ENCODE measurements around the gene ITPKC. TPM values are rescaled to one million over a fixed set of nuclear protein-coding genes. Genes with fewer than 3 reads are reported as not detected.
A peak's percentile ranks its signal among the peaks of the same experiment; 100 is the strongest.

The ITPKC gene
- total and polyA plus RNA-seq, 9 of the 15 experiments (the other 6 are each of a cell fraction or from before 2014, with no cell fraction given): 0.08 to 9.3 (median 5.8) TPM

DNA sequence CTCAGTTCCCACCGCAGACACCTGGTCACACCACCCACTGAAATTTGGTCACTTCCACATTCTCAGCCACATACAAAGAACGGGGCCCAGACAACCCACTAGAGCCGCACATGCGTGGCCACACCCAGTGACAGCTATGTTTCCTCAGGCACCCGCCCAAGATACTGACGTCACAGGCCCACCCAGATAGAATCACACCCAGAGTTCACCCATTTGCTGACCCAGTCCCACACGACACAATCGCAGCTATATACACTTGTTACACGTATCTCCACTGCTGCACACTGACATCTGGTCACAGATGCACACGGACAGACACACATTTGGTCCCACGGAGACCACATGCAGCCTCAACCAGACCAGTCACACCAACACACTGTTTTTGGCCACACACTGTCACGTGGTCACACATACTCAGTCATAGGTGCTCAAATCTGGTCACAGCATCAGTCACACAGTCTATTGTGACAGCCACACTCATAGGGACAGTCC is 29.3 kb upstream of the ITPKC start (continued):
- TF ChIP-seq, protein P1, sequence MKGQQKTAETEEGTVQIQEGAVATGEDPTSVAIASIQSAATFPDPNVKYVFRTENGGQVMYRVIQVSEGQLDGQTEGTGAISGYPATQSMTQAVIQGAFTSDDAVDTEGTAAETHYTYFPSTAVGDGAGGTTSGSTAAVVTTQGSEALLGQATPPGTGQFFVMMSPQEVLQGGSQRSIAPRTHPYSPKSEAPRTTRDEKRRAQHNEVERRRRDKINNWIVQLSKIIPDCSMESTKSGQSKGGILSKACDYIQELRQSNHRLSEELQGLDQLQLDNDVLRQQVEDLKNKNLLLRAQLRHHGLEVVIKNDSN (CRISPR knock-in tag; IDR thresholded peaks at IDR 0.05): peak; percentile 92
- TF ChIP-seq NRF1 (conservative IDR thresholded peaks at IDR 0.05 in 1 of 2, IDR thresholded peaks at IDR 0.05 in 1 of 2) (peak; percentile 92 to 93), HMGXB4 (CRISPR knock-in tag; IDR thresholded peaks at IDR 0.05) (0 out of 2 replicates have a peak, but pooled peaks have one; percentile 23), KHSRP (IDR thresholded peaks at IDR 0.05) (0 out of 2 replicates have a peak, but pooled peaks have one; percentile 48), FOSL1 (tag; conservative IDR thresholded peaks at IDR 0.05) (0 out of 2 replicates have a peak, but pooled peaks have one; percentile 12), MCM2 (IDR thresholded peaks at IDR 0.05; ENCODE audit: low read depth) (no peak), ZNF592 (IDR thresholded peaks at IDR 0.05) (peak; percentile 69; the same call in 1 of the 2 replicates), MYC (IDR thresholded peaks at IDR 0.05; ENCODE audit: low read depth, low read length) (peak; percentile 60; the same call in 1 of the 2 replicates), MYC (CRISPR knock-in tag; IDR thresholded peaks at IDR 0.05; ENCODE audit: borderline replicate concordance, low read depth) (no peak), EZH2 (IDR thresholded peaks at IDR 0.05; ENCODE audit: borderline replicate concordance, low read depth, low read length) (no peak), JUND (IDR thresholded peaks at IDR 0.05; ENCODE audit: borderline replicate concordance, low read depth, low read length) (peak; percentile 50; the same call in 1 of the 2 replicates), JUND (tag; IDR thresholded peaks at IDR 0.05; ENCODE audit: borderline replicate concordance, low read depth, low read length) (peak; percentile 72; the same call in 2 of the 3 replicates), EP400 (IDR thresholded peaks at IDR 0.05) (peak; percentile 50; the same call in 1 of the 2 replicates), HDAC1 (IDR thresholded peaks at IDR 0.05) (peak in 1 of 2 experiments; percentile 53; a peak in 2 of 4 replicates)
- TF ChIP-seq, protein P2, sequence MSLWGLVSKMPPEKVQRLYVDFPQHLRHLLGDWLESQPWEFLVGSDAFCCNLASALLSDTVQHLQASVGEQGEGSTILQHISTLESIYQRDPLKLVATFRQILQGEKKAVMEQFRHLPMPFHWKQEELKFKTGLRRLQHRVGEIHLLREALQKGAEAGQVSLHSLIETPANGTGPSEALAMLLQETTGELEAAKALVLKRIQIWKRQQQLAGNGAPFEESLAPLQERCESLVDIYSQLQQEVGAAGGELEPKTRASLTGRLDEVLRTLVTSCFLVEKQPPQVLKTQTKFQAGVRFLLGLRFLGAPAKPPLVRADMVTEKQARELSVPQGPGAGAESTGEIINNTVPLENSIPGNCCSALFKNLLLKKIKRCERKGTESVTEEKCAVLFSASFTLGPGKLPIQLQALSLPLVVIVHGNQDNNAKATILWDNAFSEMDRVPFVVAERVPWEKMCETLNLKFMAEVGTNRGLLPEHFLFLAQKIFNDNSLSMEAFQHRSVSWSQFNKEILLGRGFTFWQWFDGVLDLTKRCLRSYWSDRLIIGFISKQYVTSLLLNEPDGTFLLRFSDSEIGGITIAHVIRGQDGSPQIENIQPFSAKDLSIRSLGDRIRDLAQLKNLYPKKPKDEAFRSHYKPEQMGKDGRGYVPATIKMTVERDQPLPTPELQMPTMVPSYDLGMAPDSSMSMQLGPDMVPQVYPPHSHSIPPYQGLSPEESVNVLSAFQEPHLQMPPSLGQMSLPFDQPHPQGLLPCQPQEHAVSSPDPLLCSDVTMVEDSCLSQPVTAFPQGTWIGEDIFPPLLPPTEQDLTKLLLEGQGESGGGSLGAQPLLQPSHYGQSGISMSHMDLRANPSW (CRISPR knock-in tag; IDR thresholded peaks at IDR 0.05): 0 out of 2 replicates have a peak, but pooled peaks have one; percentile 16
